HepG2 (cell line): ENCODE data around the gene NAA25. TPM values are rescaled to one million over a fixed set of nuclear protein-coding genes. Genes with fewer than 3 reads are reported as not detected.

Experiments used
- ATAC-seq: fragments of 200-7000 bp; cut with Tn5 transposase; 3 replicates; pipeline ENCODE4 v1.9.1; 2020; ENCODE audit warnings: mild to moderate bottlenecking, moderate library complexity
- BruUV-seq: library from RNA; stranded (reverse); fragments of 400-500 nt; replicated peaks from 2 replicates; lab custom pipeline; 2021; lab: Mats Ljungman, UMichigan
- CTCF ChIA-PET: fragments of 300-600 bp; formaldehyde crosslinking; extraction: SDS; loops from one replicate; lab custom pipeline; 2021; ENCODE audit warnings: low total read pairs, inconsistent platforms, low intra/inter-chr PET ratio; lab: Yijun Ruan, JAX
- POLR2A ChIA-PET: fragments of 350-600 bp; sonication (Branson Sonifier 250); formaldehyde crosslinking; loops from one replicate; lab custom pipeline; 2020; ENCODE audit warnings: antibody characterized with exemption, inconsistent platforms; lab: Yijun Ruan, JAX
- DNase-seq: peaks from one replicate; pipeline ENCODE4 v3.0.0-alpha.2; 2015; ENCODE audit warnings: low spot score
- FAIRE-seq: peaks from 3 replicates; lab custom pipeline; 2011; peaks lifted over from hg19 to GRCh38; lab: Jason Lieb, UNC
- H2AFZ ChIP-seq: one replicate; pipeline ENCODE4 v1.6.1; 2011; ENCODE audit warnings: low read length, inconsistent platforms
- H3K27ac ChIP-seq: fragments of 300-600 bp; 3 replicates; pipeline ENCODE4 v1.8.0; 2011; ENCODE audit warnings: mixed run types, mild to moderate bottlenecking, mixed read lengths, low read length, inconsistent platforms; ENCODE audit not compliant: insufficient read depth; ENCODE audit errors: extremely low read length
- H3K27me3 ChIP-seq, 2 experiments: fragments of 200-600 bp in 1 of 2; 2 replicates in 1 of 2; 3 replicates in 1 of 2; pipeline versions ENCODE4 v1.6.0 to v1.8.0; 2011; ENCODE audit warnings: low read length in 2 of 2, mild to moderate bottlenecking in 2 of 2, moderate library complexity in 2 of 2, inconsistent platforms in 1 of 2; ENCODE audit not compliant: insufficient read depth in 2 of 2, control insufficient read depth in 1 of 2
- H3K36me3 ChIP-seq, 2 experiments: fragments of 200-600 bp in 1 of 2; replicated peaks in 1 of 2; 2 replicates in 1 of 2; 3 replicates in 1 of 2; pipeline versions ENCODE4 v1.5.1 to v1.8.0; 2011; ENCODE audit warnings: low read length in 2 of 2, inconsistent platforms in 1 of 2; ENCODE audit not compliant: insufficient read depth in 2 of 2, control insufficient read depth in 1 of 2
- H3K4me1 ChIP-seq: 2 replicates; pipeline ENCODE4 v1.5.1; 2012; ENCODE audit warnings: low read length, inconsistent platforms; ENCODE audit not compliant: insufficient read depth
- H3K4me2 ChIP-seq: 2 replicates; pipeline ENCODE4 v1.6.0; 2011; ENCODE audit warnings: low read depth, low read length, inconsistent platforms
- H3K4me3 ChIP-seq, 3 experiments: fragments of 200-600 bp in 1 of 3; sonication (generic), shearing (Covaris generic) in 1 of 3; replicated peaks in 1 of 3; 2 replicates each; pipeline ENCODE4 v1.5.1; 2011 to 2016; ENCODE audit warnings: low read length in 3 of 3, inconsistent platforms in 2 of 3, low read depth in 2 of 3, mild to moderate bottlenecking in 2 of 3, control low read depth in 1 of 3, mixed read lengths in 1 of 3; ENCODE audit not compliant: insufficient read depth in 1 of 3
- H3K79me2 ChIP-seq: one replicate; pipeline ENCODE4 v1.6.1; 2011; ENCODE audit warnings: low read length, inconsistent platforms; ENCODE audit not compliant: insufficient read depth
- H3K9ac ChIP-seq: 2 replicates; pipeline ENCODE4 v1.6.0; 2011; ENCODE audit warnings: mild to moderate bottlenecking, low read depth, low read length, inconsistent platforms; ENCODE audit not compliant: insufficient read depth
- H3K9me3 ChIP-seq: 2 replicates; pipeline ENCODE4 v1.5.1; 2012; ENCODE audit warnings: mild to moderate bottlenecking, low read length
- H4K20me1 ChIP-seq: 2 replicates; pipeline ENCODE4 v1.6.0; 2011; ENCODE audit warnings: inconsistent platforms, mild to moderate bottlenecking, low read length, moderate library complexity; ENCODE audit not compliant: insufficient read depth
- ATF3 ChIP-seq: sonication (generic); formaldehyde crosslinking; IDR thresholded peaks from 2 replicates; pipeline ENCODE4 v1.4.0; 2020; ENCODE audit warnings: missing genetic modification reagents
- CBX5 ChIP-seq: sonication (generic); formaldehyde crosslinking; IDR thresholded peaks from 2 replicates; pipeline ENCODE4 v1.4.0; 2020; ENCODE audit warnings: missing genetic modification reagents, borderline replicate concordance
- CENPX ChIP-seq: sonication (generic); formaldehyde crosslinking; IDR thresholded peaks from 2 replicates; pipeline ENCODE4 v1.9.0; 2021; ENCODE audit warnings: mild to moderate bottlenecking, missing genetic modification reagents, moderate library complexity
- GZF1 ChIP-seq: sonication (generic); formaldehyde crosslinking; IDR thresholded peaks from 2 replicates; pipeline ENCODE4 v1.5.1; 2020; ENCODE audit warnings: mild to moderate bottlenecking, missing genetic modification reagents
- LRRFIP1 ChIP-seq: sonication (generic); formaldehyde crosslinking; conservative IDR thresholded peaks from 2 replicates; pipeline ENCODE4 v1.4.0; 2020; ENCODE audit warnings: missing genetic modification reagents
- NFE2L2 ChIP-seq: fragments of 150-350 bp; IDR thresholded peaks from 2 replicates; pipeline ENCODE4 v1.6.1; 2014; ENCODE audit warnings: low read length
- SAFB2 ChIP-seq: sonication (generic); formaldehyde crosslinking; IDR thresholded peaks from 2 replicates; pipeline ENCODE4 v1.5.1; 2020; ENCODE audit warnings: missing genetic modification reagents, low read depth, mild to moderate bottlenecking, borderline replicate concordance
- SMARCE1 ChIP-seq: fragments of 450-650 bp; IDR thresholded peaks from 2 replicates; pipeline ENCODE4 v1.6.1; 2017; ENCODE audit warnings: borderline replicate concordance
- ZNF10 ChIP-seq: sonication (generic); formaldehyde crosslinking; IDR thresholded peaks from 2 replicates; pipeline ENCODE4 v1.4.0; 2020; ENCODE audit warnings: mild to moderate bottlenecking, low read depth, missing genetic modification reagents, borderline replicate concordance
- ZNF567 ChIP-seq: sonication (generic); formaldehyde crosslinking; IDR thresholded peaks from 2 replicates; pipeline ENCODE4 v1.8.1; 2023; ENCODE audit warnings: mild to moderate bottlenecking, missing genetic modification reagents, borderline replicate concordance
- WGBS: methylation state at CpG from one replicate; pipeline ENCODE4 v1.1.6; 2017; ENCODE audit warnings: low lambda C conversion rate; 5-methylcytosine and 5-hydroxymethylcytosine counted together
- in situ Hi-C: cut with HindIII; loops from 2 replicates; pipeline ENCODE4 v1.10.0; 2017; ENCODE audit warnings: low pct_unique_long_range_greater_than_20kb; ENCODE audit not compliant: extremely low pct_ligation_motif_present
- intact Hi-C: fragments of 100-400 bp; cut with micrococcal nuclease; formaldehyde crosslinking; loops from one replicate; pipeline ENCODE4 v1.10.0; 2022; ENCODE audit not compliant: unreplicated experiment
- polyA plus RNA-seq, 8 experiments: library from polyadenylated mRNA; depleted of rRNA in 3 of 8; stranded (reverse) in 7 of 8; unstranded in 1 of 8; fragments of >200 nt; fragmentation: Illumina TruSeq in 4 of 8; extraction: Trizol in 4 of 8; gene quantifications; 2 replicates each; pipeline versions ENCODE4 v1.2.1 to v1.2.3, GENCODE V29; 2011 to 2016; ENCODE audit warnings: low read depth in 4 of 8, missing spikeins in 1 of 8, mixed read lengths in 1 of 8; ENCODE audit not compliant: insufficient read depth in 1 of 8
- total RNA-seq, 5 experiments: library from RNA; depleted of rRNA; stranded (reverse); fragments of >200 nt; fragmentation: Illumina TruSeq; extraction: Trizol; gene quantifications; 2 replicates each; pipeline ENCODE4 v1.2.3, GENCODE V29; 2016; ENCODE audit warnings: low read depth in 1 of 5

NAA25 gene
- total and polyA plus RNA-seq, 2 of the 13 experiments (the other 11 are each of a cell fraction or from before 2014, with no cell fraction given) = 11.4 to 32.0 TPM

GRCh38 chr12:112049351-112049750 is 59.2 kb downstream of the NAA25 start:
- Histone ChIP-seq H3K79me2 (no peaks in the 10 kb centered on the region), H3K36me3 (peaks cover 27 to 86% of the 10 kb centered on the region in 2 experiments), H3K9ac (no peak overlapping the region), H3K27me3 (no peaks in the 10 kb centered on the region), H3K4me2 (no peak overlapping the region), H4K20me1 (no peaks in the 10 kb centered on the region; the same call in 1 of the 2 replicates), H3K4me3 (no peak overlapping the region), H3K27ac (no peak overlapping the region), H3K4me1 (no peaks in the 10 kb centered on the region; the same call in 1 of the 2 replicates), H3K9me3 (no peaks in the 10 kb centered on the region), H2AFZ (no peak overlapping the region)
- no peak for FAIRE-seq
- TF ChIP-seq ATF3 (CRISPR knock-in tag) (no peak), LRRFIP1 (CRISPR knock-in tag) (no peak), NFE2L2 (no peak), SAFB2 (no peak), GZF1 (CRISPR knock-in tag) (no peak), SMARCE1 (no peak), CENPX (no peak), ZNF10 (CRISPR knock-in tag) (no peak), CBX5 (no peak), ZNF567 (no peak)
- POLR2A ChIA-PET = interaction anchor here (1.9 kb wide), 1 partner anchor 36 kb away, joined by 7 read pairs; the partner anchor contains the start of genes ERP29 and TMEM116
- no peak for DNase-seq
- no peak for ATAC-seq
- in situ Hi-C loops = no loop called here
- intact Hi-C loops = no loop called here
- WGBS = 96% methylated on average over 13 of the region's 13 CpGs
- CTCF ChIA-PET = no interaction called here
- no TSS peak for BruUV-seq
